MCF 10A (cell line): ENCODE results near the gene C7orf25. TPM values are rescaled to one million over a fixed set of nuclear protein-coding genes. Genes with fewer than 3 reads are reported as not detected.

ENCODE experiments used
- BruUV-seq: library from RNA; stranded (reverse); fragments of 400-500 nt; replicated peaks from 2 replicates; lab custom pipeline; 2021; lab: Mats Ljungman, UMichigan
- CTCF ChIA-PET: fragments of 300-600 bp; sonication (Branson Sonifier 250); formaldehyde crosslinking; extraction: SDS; loops from one replicate; lab custom pipeline; 2021; ENCODE audit warnings: antibody characterized with exemption, inconsistent platforms; lab: Yijun Ruan, JAX
- POLR2A ChIA-PET: fragments of 300-600, 350-650 bp; sonication (Branson Sonifier 250); formaldehyde crosslinking; extraction: SDS; loops from one replicate; lab custom pipeline; 2020; ENCODE audit warnings: antibody characterized with exemption, inconsistent platforms; lab: Yijun Ruan, JAX
- DNase-seq: peaks from one replicate; pipeline ENCODE4 v3.0.0-alpha.2; 2018; ENCODE audit not compliant: unreplicated experiment
- H3K27ac Mint-ChIP-seq: one replicate; pipeline ENCODE4 v1.8.0; 2022; ENCODE audit warnings: mild to moderate bottlenecking, low read depth, mixed read lengths; ENCODE audit not compliant: unreplicated experiment
- H3K27me3 Mint-ChIP-seq: one replicate; pipeline ENCODE4 v1.8.0; 2022; ENCODE audit warnings: mixed read lengths; ENCODE audit not compliant: insufficient read depth, unreplicated experiment
- H3K36me3 Mint-ChIP-seq: one replicate; pipeline ENCODE4 v1.8.0; 2022; ENCODE audit warnings: mild to moderate bottlenecking, moderate library complexity, mixed read lengths; ENCODE audit not compliant: insufficient read depth, unreplicated experiment
- H3K4me1 Mint-ChIP-seq: one replicate; pipeline ENCODE4 v1.8.0; 2022; ENCODE audit warnings: mixed read lengths; ENCODE audit not compliant: insufficient read depth, unreplicated experiment
- H3K4me3 Mint-ChIP-seq: one replicate; pipeline ENCODE4 v1.8.0; 2022; ENCODE audit warnings: mild to moderate bottlenecking, moderate library complexity, mixed read lengths; ENCODE audit not compliant: unreplicated experiment
- H3K9me3 Mint-ChIP-seq: one replicate; pipeline ENCODE4 v1.8.0; 2022; ENCODE audit warnings: mixed read lengths; ENCODE audit not compliant: unreplicated experiment
- intact Hi-C: fragments of 100-400 bp; cut with micrococcal nuclease; formaldehyde crosslinking; loops from 2 replicates; pipeline ENCODE4 v1.14.1; 2022
- total RNA-seq: library from RNA; stranded (reverse); gene quantifications from 2 replicates; pipeline ENCODE4 v1.2.3, GENCODE V29; 2022
- TF ChIP-seq, protein P1 (sequence below): fragments of 200-600 bp; IDR thresholded peaks from one replicate; pipeline ENCODE4 v1.8.0; 2022; ENCODE audit warnings: antibody characterized with exemption, mild to moderate bottlenecking; ENCODE audit not compliant: unreplicated experiment

C7orf25 gene
- total RNA-seq, 1 experiment from 2014 or later: 5.4 TPM

GRCh38 chr7:42910306-42910705 is 1.6 kb downstream of the C7orf25 start:
- TF ChIP-seq, protein P1, sequence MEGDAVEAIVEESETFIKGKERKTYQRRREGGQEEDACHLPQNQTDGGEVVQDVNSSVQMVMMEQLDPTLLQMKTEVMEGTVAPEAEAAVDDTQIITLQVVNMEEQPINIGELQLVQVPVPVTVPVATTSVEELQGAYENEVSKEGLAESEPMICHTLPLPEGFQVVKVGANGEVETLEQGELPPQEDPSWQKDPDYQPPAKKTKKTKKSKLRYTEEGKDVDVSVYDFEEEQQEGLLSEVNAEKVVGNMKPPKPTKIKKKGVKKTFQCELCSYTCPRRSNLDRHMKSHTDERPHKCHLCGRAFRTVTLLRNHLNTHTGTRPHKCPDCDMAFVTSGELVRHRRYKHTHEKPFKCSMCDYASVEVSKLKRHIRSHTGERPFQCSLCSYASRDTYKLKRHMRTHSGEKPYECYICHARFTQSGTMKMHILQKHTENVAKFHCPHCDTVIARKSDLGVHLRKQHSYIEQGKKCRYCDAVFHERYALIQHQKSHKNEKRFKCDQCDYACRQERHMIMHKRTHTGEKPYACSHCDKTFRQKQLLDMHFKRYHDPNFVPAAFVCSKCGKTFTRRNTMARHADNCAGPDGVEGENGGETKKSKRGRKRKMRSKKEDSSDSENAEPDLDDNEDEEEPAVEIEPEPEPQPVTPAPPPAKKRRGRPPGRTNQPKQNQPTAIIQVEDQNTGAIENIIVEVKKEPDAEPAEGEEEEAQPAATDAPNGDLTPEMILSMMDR: no peak
- POLR2A ChIA-PET: interaction anchor here (0.6 to 2.1 kb wide), 8 partner anchors 14 to 970 kb away, joined by 3 to 13 read pairs (median 4); partner anchors contain the start of genes MRPL32 and PSMA2
- H3K9me3 Mint-ChIP-seq: no peaks in the 10 kb centered on the region
- H3K36me3 Mint-ChIP-seq: peaks cover 16% of the 10 kb centered on the region
- DNase-seq: no peak
- H3K27me3 Mint-ChIP-seq: no peaks in the 10 kb centered on the region
- H3K27ac Mint-ChIP-seq: no peak overlapping the region
- CTCF ChIA-PET: interaction anchor here (0.7 to 1.4 kb wide), 3 partner anchors 10 to 32 kb away, joined by 3 read pairs; no protein-coding TSS in a partner anchor
- TSS peak; percentile 24 for BruUV-seq
- H3K4me1 Mint-ChIP-seq: peaks cover 45% of the 10 kb centered on the region
- H3K4me3 Mint-ChIP-seq: no peak overlapping the region
- intact Hi-C loops: no loop called here

- no TSS peak for BruUV-seq
- TF ChIP-seq, protein P1: no peak
- H3K27ac Mint-ChIP-seq: no peak overlapping the region
These were observed 4.6 kb downstream of the C7orf25 start for GRCh38 chr7:42907316-42907715.

GRCh38 chr7:42906181-42906580 is 5.7 kb downstream of the C7orf25 start:
- no peak overlapping the region for H3K4me3 Mint-ChIP-seq
- CTCF ChIA-PET: no interaction called here
- no peak overlapping the region for H3K27ac Mint-ChIP-seq
- BruUV-seq: no TSS peak
- POLR2A ChIA-PET: interaction anchor here (0.6 to 1.5 kb wide), 2 partner anchors 26 to 974 kb away, joined by 3 to 4 read pairs; partner anchors contain the start of genes MRPL32 and PSMA2
- H3K27me3 Mint-ChIP-seq: peaks cover under 1% of the 10 kb centered on the region
- H3K9me3 Mint-ChIP-seq: no peaks in the 10 kb centered on the region
- DNase-seq: no peak
- peaks cover 15% of the 10 kb centered on the region for H3K4me1 Mint-ChIP-seq
- intact Hi-C loops: no loop called here
- TF ChIP-seq, protein P1: no peak
- peaks cover 4% of the 10 kb centered on the region for H3K36me3 Mint-ChIP-seq

More at GRCh38 chr7:42907316-42907715, 4.6 kb downstream of the C7orf25 start:
- intact Hi-C loops: no loop called here
- no peak overlapping the region for H3K4me3 Mint-ChIP-seq
- CTCF ChIA-PET: interaction anchor here (0.9 kb wide), 1 partner anchor 31 kb away, joined by 3 read pairs; no protein-coding TSS in a partner anchor
- POLR2A ChIA-PET: interaction anchor here (0.6 to 1.5 kb wide), 2 partner anchors 25 to 839 kb away, joined by 3 to 4 read pairs; partner anchors contain the start of genes MRPL32 and PSMA2
- H3K9me3 Mint-ChIP-seq: no peaks in the 10 kb centered on the region
- no peaks in the 10 kb centered on the region for H3K27me3 Mint-ChIP-seq
- no peak for DNase-seq
- peaks cover 4% of the 10 kb centered on the region for H3K36me3 Mint-ChIP-seq
- peaks cover 19% of the 10 kb centered on the region for H3K4me1 Mint-ChIP-seq

- no peaks in the 10 kb centered on the region for H3K4me1 Mint-ChIP-seq
- no peak for DNase-seq
- no peak overlapping the region for H3K4me3 Mint-ChIP-seq
- ChIA-PET CTCF (no interaction called here), POLR2A (no interaction called here)
- H3K9me3 Mint-ChIP-seq: no peaks in the 10 kb centered on the region
- no TSS peak for BruUV-seq
- peaks cover 11% of the 10 kb centered on the region for H3K27me3 Mint-ChIP-seq
- intact Hi-C loops: no loop called here
- TF ChIP-seq, protein P1: no peak
- no peak overlapping the region for H3K27ac Mint-ChIP-seq
- H3K36me3 Mint-ChIP-seq: no peaks in the 10 kb centered on the region
These were observed 9.5 kb downstream of the C7orf25 start for GRCh38 chr7:42902331-42902730.
